Measurements from ENCODE around the gene ABCA2. TPM values are rescaled to one million over a fixed set of nuclear protein-coding genes. Genes with fewer than 3 reads are reported as not detected.

ABCA2 gene
- total RNA-seq, 1 donor from 2014 or later, result 2.7 TPM

- peaks cover 19% of the 10 kb centered on the region for H3K4me1 Mint-ChIP-seq
- Histone ChIP-seq H3K4me2 (no peak overlapping the region), H3K4me1 (peaks cover 6% of the 10 kb centered on the region), H3K36me3 (no peaks in the 10 kb centered on the region), H3K27me3 (no peaks in the 10 kb centered on the region), H3K79me2 (ENCODE audit: low read depth) (no peaks in the 10 kb centered on the region), H4K20me1 (ENCODE audit: low read depth) (no peaks in the 10 kb centered on the region), H3K9me3 (ENCODE audit: low read depth) (no peaks in the 10 kb centered on the region), H3F3A (ENCODE audit: low read depth) (no peaks in the 10 kb centered on the region), H3K4me3 (no peak overlapping the region), H2AFZ (replicated peaks) (no peak overlapping the region), H3K9ac (no peak overlapping the region), H3K27ac (no peak overlapping the region)
- TF ChIP-seq EZH2phosphoT487 (IDR thresholded peaks at IDR 0.05) (no peak), EZH2 (IDR thresholded peaks at IDR 0.05) (no peak), CTCF (IDR thresholded peaks at IDR 0.05) (no peak)
- no peaks in the 10 kb centered on the region for H3K9me3 Mint-ChIP-seq
- DNase-seq (ENCODE audit: low spot score), result no peak
- H3K27me3 Mint-ChIP-seq (ENCODE audit: insufficient read depth, low read depth), result peaks cover 8% of the 10 kb centered on the region
- no peak overlapping the region for H3K27ac Mint-ChIP-seq
- peaks cover 2% of the 10 kb centered on the region for H3K36me3 Mint-ChIP-seq
- H3K4me3 Mint-ChIP-seq, result no peak overlapping the region
Observed at GRCh38 chr9:136961279-136962065, 66.6 kb downstream of the ABCA2 start.

DNA sequence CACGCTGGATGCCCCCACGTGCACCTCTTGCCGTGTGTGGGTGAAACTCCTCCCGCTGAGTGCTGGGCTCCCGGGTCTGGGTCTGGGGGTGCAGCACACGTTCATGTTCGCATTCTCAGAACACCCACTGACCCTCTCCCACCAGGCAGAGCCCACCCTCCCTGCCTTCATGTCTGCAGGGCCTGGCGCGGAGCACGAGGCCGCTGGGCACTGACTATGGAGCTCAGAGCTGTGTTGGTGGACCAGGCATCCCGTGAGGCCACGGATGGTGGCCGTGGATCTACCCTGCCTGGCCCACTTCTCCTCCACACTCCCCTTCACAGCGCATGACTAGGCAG lies 67.1 kb downstream of the ABCA2 start:
- no peak for DNase-seq (ENCODE audit: low spot score)
- no peak for TF ChIP-seq EZH2 (IDR thresholded peaks at IDR 0.05)
- no peak for TF ChIP-seq CTCF (IDR thresholded peaks at IDR 0.05)
- TF ChIP-seq EZH2phosphoT487 (IDR thresholded peaks at IDR 0.05), result no peak
- peaks cover 3% of the 10 kb centered on the region for H3K36me3 Mint-ChIP-seq
- Histone ChIP-seq H3K27me3 (no peaks in the 10 kb centered on the region), H3K4me2 (no peak overlapping the region), H3K4me3 (no peak overlapping the region), H3K79me2 (ENCODE audit: low read depth) (no peaks in the 10 kb centered on the region), H3F3A (ENCODE audit: low read depth) (no peaks in the 10 kb centered on the region), H3K27ac (no peak overlapping the region), H3K9me3 (ENCODE audit: low read depth) (no peaks in the 10 kb centered on the region), H3K9ac (no peak overlapping the region), H2AFZ (replicated peaks) (no peak overlapping the region), H4K20me1 (ENCODE audit: low read depth) (no peaks in the 10 kb centered on the region), H3K36me3 (no peaks in the 10 kb centered on the region), H3K4me1 (peaks cover under 1% of the 10 kb centered on the region)
- peaks cover 9% of the 10 kb centered on the region for H3K27me3 Mint-ChIP-seq (ENCODE audit: insufficient read depth, low read depth)
- H3K27ac Mint-ChIP-seq, result no peak overlapping the region
- peaks cover 14% of the 10 kb centered on the region for H3K4me1 Mint-ChIP-seq
- H3K4me3 Mint-ChIP-seq, result no peak overlapping the region
- H3K9me3 Mint-ChIP-seq, result no peaks in the 10 kb centered on the region

- H3K4me3 Mint-ChIP-seq, result no peak overlapping the region
- H4K20me1 ChIP-seq (ENCODE audit: low read depth), result no peaks in the 10 kb centered on the region
- TF ChIP-seq EZH2 (IDR thresholded peaks at IDR 0.05) (no peak), CTCF (IDR thresholded peaks at IDR 0.05) (no peak)
- peaks cover 10% of the 10 kb centered on the region for H3K4me1 Mint-ChIP-seq
- H3K9me3 ChIP-seq (ENCODE audit: low read depth), result no peaks in the 10 kb centered on the region
- peak overlapping the region; percentile 82 for H3K27ac Mint-ChIP-seq
- H3K79me2 ChIP-seq (ENCODE audit: low read depth), result no peaks in the 10 kb centered on the region
- H3K27ac ChIP-seq, result no peak overlapping the region
- H3K9ac ChIP-seq, result no peak overlapping the region
- no peak overlapping the region for H2AFZ ChIP-seq (replicated peaks)
- peaks cover 3% of the 10 kb centered on the region for H3K36me3 Mint-ChIP-seq
- peaks cover 9% of the 10 kb centered on the region for H3K27me3 Mint-ChIP-seq (ENCODE audit: insufficient read depth, low read depth)
- H3K4me3 ChIP-seq, result no peak overlapping the region
- no peaks in the 10 kb centered on the region for H3K27me3 ChIP-seq
- no peak for DNase-seq (ENCODE audit: low spot score)
- H3K4me2 ChIP-seq, result no peak overlapping the region
- no peaks in the 10 kb centered on the region for H3K4me1 ChIP-seq
- no peaks in the 10 kb centered on the region for H3K9me3 Mint-ChIP-seq
- H3K36me3 ChIP-seq, result no peaks in the 10 kb centered on the region
- no peaks in the 10 kb centered on the region for H3F3A ChIP-seq (ENCODE audit: low read depth)
Observed at GRCh38 chr9:136960212-136960937, 67.7 kb downstream of the ABCA2 start.
